CD14-positive monocyte (primary cell): ENCODE results near the gene GNLY. TPM values are rescaled to one million over a fixed set of nuclear protein-coding genes. Genes with fewer than 3 reads are reported as not detected.

Experiments
- DNase-seq, 3 donors: peaks; one replicate each; pipeline ENCODE4 v3.0.0-alpha.2; 2011 to 2022
- H2AFZ ChIP-seq: 2 replicates; pipeline ENCODE4 v1.6.0; 2012; ENCODE audit warnings: mild to moderate bottlenecking, low read depth, low read length, inconsistent platforms; ENCODE audit not compliant: insufficient read depth, poor library complexity, severe bottlenecking
- H3K27ac ChIP-seq, 2 donors: 1 replicate in 1 of 2; 2 replicates in 1 of 2; pipeline ENCODE4 v1.5.1; 2012 to 2013; ENCODE audit warnings: low read length in 2 of 2, control low read depth in 1 of 2, inconsistent platforms in 1 of 2, low read depth in 1 of 2, mild to moderate bottlenecking in 1 of 2
- H3K27me3 ChIP-seq, 2 donors: one replicate each; pipeline versions ENCODE4 v1.6.0 to v1.6.1; 2011 to 2013; ENCODE audit warnings: low read length in 2 of 2; ENCODE audit not compliant: control insufficient read depth in 2 of 2, insufficient read depth in 2 of 2
- H3K36me3 ChIP-seq, 2 donors: replicated peaks in 1 of 2; 1 replicate in 1 of 2; 2 replicates in 1 of 2; pipeline versions ENCODE4 v1.5.1 to v1.6.1; 2012 to 2013; ENCODE audit warnings: low read length in 2 of 2, control low read depth in 1 of 2, inconsistent platforms in 1 of 2, mild to moderate bottlenecking in 1 of 2; ENCODE audit not compliant: insufficient read depth in 2 of 2, control insufficient read depth in 1 of 2
- H3K4me1 ChIP-seq, 2 donors: 1 replicate in 1 of 2; 2 replicates in 1 of 2; pipeline versions ENCODE4 v1.5.1 to v1.6.1; 2012 to 2013; ENCODE audit warnings: low read length in 2 of 2, control low read depth in 1 of 2, inconsistent platforms in 1 of 2, mild to moderate bottlenecking in 1 of 2, moderate library complexity in 1 of 2; ENCODE audit not compliant: insufficient read depth in 2 of 2, control insufficient read depth in 1 of 2
- H3K4me2 ChIP-seq: replicated peaks from 2 replicates; pipeline ENCODE3; 2012; ENCODE audit warnings: low read length, moderate library complexity, mild to moderate bottlenecking; ENCODE audit not compliant: poor library complexity, severe bottlenecking; ENCODE audit errors: extremely low read depth
- H3K4me3 ChIP-seq, 3 experiments: fragments of 200-600 bp in 1 of 3; sonication (generic) in 1 of 3; replicated peaks in 1 of 3; 1 replicate in 2 of 3; 2 replicates in 1 of 3; pipeline ENCODE4 v1.5.1; 2011 to 2013; ENCODE audit warnings: low read length in 3 of 3, mild to moderate bottlenecking in 3 of 3, control low read depth in 2 of 3, low read depth in 2 of 3, inconsistent platforms in 1 of 3, moderate library complexity in 1 of 3
- H3K79me2 ChIP-seq: 2 replicates; pipeline ENCODE4 v1.6.0; 2012; ENCODE audit warnings: mild to moderate bottlenecking, control low read depth, inconsistent platforms, low read length, moderate library complexity; ENCODE audit not compliant: insufficient read depth
- H3K9ac ChIP-seq: 2 replicates; pipeline ENCODE4 v1.6.0; 2017; ENCODE audit warnings: low read length, mild to moderate bottlenecking; ENCODE audit not compliant: insufficient read depth, poor library complexity, severe bottlenecking
- H3K9me3 ChIP-seq, 2 donors: replicated peaks in 1 of 2; 1 replicate in 1 of 2; 2 replicates in 1 of 2; pipeline versions ENCODE4 v1.5.1 to v1.6.1; 2012 to 2013; ENCODE audit warnings: low read length in 2 of 2, control low read depth in 1 of 2; ENCODE audit not compliant: control insufficient read depth in 1 of 2, insufficient read depth in 1 of 2
- H4K20me1 ChIP-seq: 2 replicates; pipeline ENCODE4 v1.6.0; 2012; ENCODE audit warnings: mild to moderate bottlenecking, low read length, control low read depth, moderate library complexity; ENCODE audit not compliant: insufficient read depth
- H3K27ac Mint-ChIP-seq, 7 donors: one replicate each; pipeline ENCODE4 v1.8.0; 2020; ENCODE audit warnings: mild to moderate bottlenecking in 7 of 7, mixed read lengths in 7 of 7, moderate library complexity in 6 of 7, inconsistent platforms in 2 of 7
- H3K27me3 Mint-ChIP-seq, 3 donors: one replicate each; pipeline ENCODE4 v1.8.0; 2021 to 2022; ENCODE audit warnings: low read depth in 3 of 3, mild to moderate bottlenecking in 3 of 3, mixed read lengths in 3 of 3, moderate library complexity in 3 of 3, inconsistent platforms in 1 of 3
- H3K36me3 Mint-ChIP-seq, 2 donors: one replicate each; pipeline ENCODE4 v1.8.0; 2020; ENCODE audit warnings: mixed read lengths in 2 of 2, inconsistent platforms in 1 of 2, mild to moderate bottlenecking in 1 of 2
- H3K4me1 Mint-ChIP-seq: one replicate; pipeline ENCODE4 v1.8.0; 2020; ENCODE audit warnings: mild to moderate bottlenecking, mixed read lengths
- H3K4me3 Mint-ChIP-seq, 2 donors: one replicate each; pipeline ENCODE4 v1.8.0; 2020; ENCODE audit warnings: mild to moderate bottlenecking in 2 of 2, mixed read lengths in 2 of 2, moderate library complexity in 1 of 2
- H3K9me3 Mint-ChIP-seq, 7 donors: one replicate each; pipeline ENCODE4 v1.8.0; 2020 to 2022; ENCODE audit warnings: mixed read lengths in 7 of 7, mild to moderate bottlenecking in 6 of 7, moderate library complexity in 6 of 7, inconsistent platforms in 2 of 7
- WGBS: methylation state at CpG from one replicate; pipeline ENCODE4 v1.1.5; 2013; ENCODE audit warnings: missing lambda C conversion rate; ENCODE audit not compliant: insufficient coverage; 5-methylcytosine and 5-hydroxymethylcytosine counted together
- intact Hi-C, 2 donors: fragments of 100-400 bp; cut with micrococcal nuclease; formaldehyde crosslinking; loops; one replicate each; pipeline versions ENCODE4 v1.15.0 to v1.15.1; 2023
- polyA plus RNA-seq, 3 donors: library from polyadenylated mRNA; depleted of rRNA in 1 of 3; unstranded in 2 of 3; stranded (reverse) in 1 of 3; fragments of 300-500 nt in 2 of 3; fragments of >200 nt in 1 of 3; fragmentation: Illumina TruSeq in 2 of 3; gene quantifications; 1 replicate in 2 of 3; 2 replicates in 1 of 3; pipeline ENCODE4 v1.2.3, GENCODE V29; 2012 to 2021
- TF ChIP-seq, protein P1 (sequence below): fragments of 200-600 bp; IDR thresholded peaks from one replicate; pipeline ENCODE4 v1.8.0; 2022; ENCODE audit warnings: antibody characterized with exemption, mild to moderate bottlenecking

Gene GNLY
- polyA plus RNA-seq, 3 donors = 4.6 to 13.2 (median 11.1) TPM

GRCh38 chr2:85666435-85667316 is 27.5 kb upstream of the GNLY start:
- 23% methylated on average over 8 of the region's 11 CpGs for WGBS
- Histone ChIP-seq H3K27me3 (no peaks in the 10 kb centered on the region), H3K4me2 (no peak overlapping the region), H3K9ac (peak overlapping the region; percentile 52), H2AFZ (peak overlapping the region; percentile 57), H3K4me3 (no peak overlapping the region), H3K79me2 (no peaks in the 10 kb centered on the region), H3K4me1 (peaks cover 57 to 61% of the 10 kb centered on the region in 2 donors), H3K36me3 (no peaks in the 10 kb centered on the region), H3K27ac (peak overlapping the region; percentile 34 to 51), H3K9me3 (no peaks in the 10 kb centered on the region), H4K20me1 (no peaks in the 10 kb centered on the region)
- Mint-ChIP-seq H3K4me3 (peak overlapping the region in 1 of 2 donors; percentile 71), H3K36me3 (peaks cover 4 to 6% of the 10 kb centered on the region in 2 donors), H3K27ac (peak overlapping the region; percentile 51 to 91 (median 86)), H3K27me3 (peaks cover 0 to 3% (median 0%) of the 10 kb centered on the region in 3 donors), H3K4me1 (peaks cover 48% of the 10 kb centered on the region), H3K9me3 (peaks cover 0 to 3% (median 0%) of the 10 kb centered on the region in 7 donors)
- intact Hi-C loops = no loop called here
- DNase-seq = peak; percentile 65 to 78 (median 66)
- TF ChIP-seq, protein P1, sequence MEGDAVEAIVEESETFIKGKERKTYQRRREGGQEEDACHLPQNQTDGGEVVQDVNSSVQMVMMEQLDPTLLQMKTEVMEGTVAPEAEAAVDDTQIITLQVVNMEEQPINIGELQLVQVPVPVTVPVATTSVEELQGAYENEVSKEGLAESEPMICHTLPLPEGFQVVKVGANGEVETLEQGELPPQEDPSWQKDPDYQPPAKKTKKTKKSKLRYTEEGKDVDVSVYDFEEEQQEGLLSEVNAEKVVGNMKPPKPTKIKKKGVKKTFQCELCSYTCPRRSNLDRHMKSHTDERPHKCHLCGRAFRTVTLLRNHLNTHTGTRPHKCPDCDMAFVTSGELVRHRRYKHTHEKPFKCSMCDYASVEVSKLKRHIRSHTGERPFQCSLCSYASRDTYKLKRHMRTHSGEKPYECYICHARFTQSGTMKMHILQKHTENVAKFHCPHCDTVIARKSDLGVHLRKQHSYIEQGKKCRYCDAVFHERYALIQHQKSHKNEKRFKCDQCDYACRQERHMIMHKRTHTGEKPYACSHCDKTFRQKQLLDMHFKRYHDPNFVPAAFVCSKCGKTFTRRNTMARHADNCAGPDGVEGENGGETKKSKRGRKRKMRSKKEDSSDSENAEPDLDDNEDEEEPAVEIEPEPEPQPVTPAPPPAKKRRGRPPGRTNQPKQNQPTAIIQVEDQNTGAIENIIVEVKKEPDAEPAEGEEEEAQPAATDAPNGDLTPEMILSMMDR = no peak

DNA sequence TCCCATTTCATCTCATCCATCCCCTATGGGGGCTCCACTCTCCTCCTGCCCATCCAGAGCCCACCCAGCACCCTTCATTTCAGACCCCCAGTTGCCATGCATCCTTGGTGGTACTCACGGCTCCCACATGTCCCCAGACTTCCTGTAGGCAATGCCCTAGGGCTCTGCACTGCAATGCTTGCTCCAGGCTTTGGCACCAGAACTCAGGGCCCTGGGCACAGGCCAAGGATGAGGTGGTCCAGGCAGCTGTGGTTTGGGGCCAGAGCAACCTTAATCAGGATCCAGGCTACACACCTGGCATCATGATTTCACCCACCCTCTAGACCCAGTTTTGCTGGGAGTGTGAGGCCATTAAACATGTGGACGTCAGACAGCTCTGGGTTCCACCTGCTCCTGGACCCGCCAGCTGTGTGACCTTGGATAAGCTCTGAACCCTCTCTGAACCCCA is 26.6 kb upstream of the GNLY start:
- 92% methylated on average over 3 of the region's 3 CpGs for WGBS

More for the DNA sequence above, 26.6 kb upstream of the GNLY start:
- H3K4me1 Mint-ChIP-seq = peaks cover 57% of the 10 kb centered on the region
- H3K27ac Mint-ChIP-seq = no peak overlapping the region
- peaks cover 0 to 3% (median 0%) of the 10 kb centered on the region in 7 donors for H3K9me3 Mint-ChIP-seq
- no peaks in the 10 kb centered on the region for H3K79me2 ChIP-seq
- H3K36me3 Mint-ChIP-seq = peaks cover 0 to 3% of the 10 kb centered on the region in 2 donors
- H3K27me3 Mint-ChIP-seq = peaks cover 0 to 3% (median 0%) of the 10 kb centered on the region in 3 donors
- no peak overlapping the region for H3K9ac ChIP-seq
- no peak for DNase-seq
- H3K4me2 ChIP-seq = no peak overlapping the region
- H2AFZ ChIP-seq = no peak overlapping the region
- H3K4me3 Mint-ChIP-seq = no peak overlapping the region
- TF ChIP-seq, protein P1 = no peak
- H3K36me3 ChIP-seq = no peaks in the 10 kb centered on the region
- no peaks in the 10 kb centered on the region for H3K9me3 ChIP-seq
- no peak overlapping the region for H3K27ac ChIP-seq
- intact Hi-C loops = no loop called here
- no peaks in the 10 kb centered on the region for H3K27me3 ChIP-seq
- H3K4me1 ChIP-seq = peaks cover 66 to 70% of the 10 kb centered on the region in 2 donors
- no peak overlapping the region for H3K4me3 ChIP-seq
- H4K20me1 ChIP-seq = no peaks in the 10 kb centered on the region
